Large intestine (tissue), 3 donors: ENCODE measurements around the gene DIS3L2. TPM values are rescaled to one million over a fixed set of nuclear protein-coding genes. Genes with fewer than 3 reads are reported as not detected.

Experiments used
- DNase-seq, 2 donors: peaks; one replicate each; pipeline versions ENCODE4 v3.0.0 to v3.0.0-alpha.2; 2013
- H3K27ac ChIP-seq: one replicate; pipeline ENCODE4 v1.5.1; 2013; ENCODE audit warnings: low read length
- H3K27me3 ChIP-seq: 2 replicates; pipeline ENCODE4 v1.6.1; 2013; ENCODE audit warnings: low read length; ENCODE audit not compliant: control insufficient read depth, insufficient read depth
- H3K36me3 ChIP-seq: 2 replicates; pipeline ENCODE4 v1.6.1; 2013; ENCODE audit warnings: low read length; ENCODE audit not compliant: control insufficient read depth, insufficient read depth
- H3K4me1 ChIP-seq: one replicate; pipeline ENCODE4 v1.6.1; 2013; ENCODE audit warnings: low read length; ENCODE audit not compliant: control insufficient read depth, insufficient read depth
- H3K4me3 ChIP-seq: one replicate; pipeline ENCODE4 v1.5.1; 2013; ENCODE audit warnings: low read length
- H3K9me3 ChIP-seq: one replicate; pipeline ENCODE4 v1.6.1; 2013; ENCODE audit warnings: mild to moderate bottlenecking, low read depth, low read length, moderate library complexity; ENCODE audit not compliant: control insufficient read depth
- WGBS: methylation state at CpG from one replicate; pipeline ENCODE4 v1.1.5; 2013; ENCODE audit warnings: low lambda C conversion rate; ENCODE audit not compliant: insufficient coverage; 5-methylcytosine and 5-hydroxymethylcytosine counted together
- polyA plus RNA-seq: library from polyadenylated mRNA; unstranded; fragments of 120-200 nt; gene quantifications from one replicate; pipeline ENCODE4 v1.2.1, GENCODE V29; 2013

The DIS3L2 gene
- polyA plus RNA-seq, 1 donor = 23.6 TPM

GRCh38 chr2:232225429-232225828 is 263.9 kb downstream of the DIS3L2 start:
- WGBS = no CpG with 5 or more reads among the region's 2 CpGs
- H3K27me3 ChIP-seq = no peaks in the 10 kb centered on the region
- no peaks in the 10 kb centered on the region for H3K36me3 ChIP-seq
- no peaks in the 10 kb centered on the region for H3K9me3 ChIP-seq
- no peak for DNase-seq
- no peaks in the 10 kb centered on the region for H3K4me1 ChIP-seq
- H3K27ac ChIP-seq = no peak overlapping the region
- H3K4me3 ChIP-seq = no peak overlapping the region

DNA sequence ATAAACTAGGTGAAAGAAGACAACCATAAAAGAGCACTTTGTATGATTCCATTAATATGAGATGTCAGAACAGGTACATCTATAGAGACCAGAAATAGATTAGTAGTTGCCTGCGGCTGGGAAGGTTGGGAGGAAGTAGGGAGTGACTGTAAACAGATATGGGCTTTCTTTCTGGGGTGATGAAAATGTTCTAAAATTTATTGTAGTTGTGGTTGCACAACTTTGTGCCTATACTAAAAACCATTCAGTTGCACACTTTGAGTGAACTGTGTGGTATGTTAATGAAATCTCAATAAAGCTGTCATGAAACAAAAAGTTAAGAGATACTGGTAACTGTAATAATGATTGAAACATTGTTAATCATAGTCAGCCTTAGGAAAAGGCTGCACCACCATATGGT is 264.4 kb downstream of the DIS3L2 start:
- WGBS = 67% methylated on average over 1 of the region's 1 CpG
- no peaks in the 10 kb centered on the region for H3K4me1 ChIP-seq
- no peaks in the 10 kb centered on the region for H3K27me3 ChIP-seq
- no peak overlapping the region for H3K4me3 ChIP-seq
- no peak for DNase-seq
- no peaks in the 10 kb centered on the region for H3K36me3 ChIP-seq
- H3K27ac ChIP-seq = no peak overlapping the region
- H3K9me3 ChIP-seq = no peaks in the 10 kb centered on the region

DNA sequence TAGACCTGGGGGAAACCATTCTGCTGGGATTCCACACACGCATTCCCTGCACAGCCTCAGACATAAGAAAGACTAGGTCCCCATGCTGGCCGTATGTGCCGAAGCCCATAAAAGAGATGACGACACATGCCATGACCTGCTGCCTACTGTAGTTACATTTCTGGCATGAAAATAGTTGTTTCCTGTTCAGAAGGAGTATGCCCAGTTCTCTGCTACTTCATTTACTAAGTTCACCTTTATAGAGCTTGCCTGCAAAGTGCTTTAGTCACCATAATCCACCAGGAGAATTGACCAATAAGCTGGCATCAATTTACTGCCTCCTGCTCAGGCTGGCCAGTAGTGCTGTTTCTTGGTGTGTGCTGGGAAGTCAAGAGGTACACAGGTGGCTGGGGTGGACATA is 266.8 kb downstream of the DIS3L2 start:
- Histone ChIP-seq H3K4me1 (no peaks in the 10 kb centered on the region), H3K4me3 (no peak overlapping the region), H3K27ac (no peak overlapping the region), H3K9me3 (no peaks in the 10 kb centered on the region), H3K27me3 (no peaks in the 10 kb centered on the region), H3K36me3 (no peaks in the 10 kb centered on the region)
- no peak for DNase-seq
- WGBS = no CpG with 5 or more reads among the region's 4 CpGs

GRCh38 chr2:232228971-232229894 is 267.7 kb downstream of the DIS3L2 start:
- DNase-seq = no peak
- Histone ChIP-seq H3K4me1 (no peaks in the 10 kb centered on the region), H3K27me3 (no peaks in the 10 kb centered on the region), H3K9me3 (no peaks in the 10 kb centered on the region), H3K36me3 (no peaks in the 10 kb centered on the region), H3K27ac (no peak overlapping the region), H3K4me3 (no peak overlapping the region)
- WGBS = 83% methylated on average over 3 of the region's 7 CpGs

- no peak for DNase-seq
- H3K36me3 ChIP-seq = no peaks in the 10 kb centered on the region
- no peaks in the 10 kb centered on the region for H3K9me3 ChIP-seq
- no peak overlapping the region for H3K27ac ChIP-seq
- H3K27me3 ChIP-seq = no peaks in the 10 kb centered on the region
- H3K4me1 ChIP-seq = no peaks in the 10 kb centered on the region
- no peak overlapping the region for H3K4me3 ChIP-seq
- no CpG with 5 or more reads among the region's 3 CpGs for WGBS
Measured at GRCh38 chr2:232229911-232230310, 268.4 kb downstream of the DIS3L2 start.

DNA sequence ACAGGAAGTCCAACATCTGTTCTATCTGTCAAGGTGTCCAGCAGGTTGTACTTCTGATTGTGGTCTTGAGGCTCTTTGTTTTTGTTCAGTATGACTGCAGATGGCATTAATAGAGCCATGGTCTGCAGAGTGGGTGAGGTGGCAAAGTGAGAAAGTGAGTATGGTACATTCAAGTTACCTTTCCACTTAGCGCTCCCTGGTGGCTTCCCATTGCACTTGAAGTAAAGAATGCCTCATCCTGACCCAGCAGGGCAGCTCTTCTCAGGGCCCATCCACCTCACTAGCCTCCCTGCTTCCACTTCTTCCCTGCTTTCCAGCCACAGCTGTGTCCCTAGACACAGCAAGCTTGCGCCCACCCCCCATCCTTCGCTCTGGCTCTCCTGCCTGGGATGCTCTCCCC is 269.0 kb downstream of the DIS3L2 start:
- no peak overlapping the region for H3K4me3 ChIP-seq
- no peaks in the 10 kb centered on the region for H3K4me1 ChIP-seq
- WGBS = 92% methylated on average over 2 of the region's 3 CpGs
- H3K27ac ChIP-seq = no peak overlapping the region
- no peaks in the 10 kb centered on the region for H3K27me3 ChIP-seq
- no peaks in the 10 kb centered on the region for H3K9me3 ChIP-seq
- DNase-seq = no peak
- H3K36me3 ChIP-seq = no peaks in the 10 kb centered on the region

GRCh38 chr2:232231554-232231953 is 270.0 kb downstream of the DIS3L2 start:
- H3K4me1 ChIP-seq = no peaks in the 10 kb centered on the region
- no peak overlapping the region for H3K27ac ChIP-seq
- no peaks in the 10 kb centered on the region for H3K9me3 ChIP-seq
- no peak overlapping the region for H3K4me3 ChIP-seq
- no peaks in the 10 kb centered on the region for H3K36me3 ChIP-seq
- H3K27me3 ChIP-seq = no peaks in the 10 kb centered on the region
- no peak for DNase-seq
- no CpG with 5 or more reads among the region's 4 CpGs for WGBS

GRCh38 chr2:232232915-232233314 is 271.4 kb downstream of the DIS3L2 start:
- no peak overlapping the region for H3K4me3 ChIP-seq
- no peaks in the 10 kb centered on the region for H3K9me3 ChIP-seq
- H3K4me1 ChIP-seq = no peaks in the 10 kb centered on the region
- WGBS = no CpG with 5 or more reads among the region's 2 CpGs
- H3K27ac ChIP-seq = no peak overlapping the region
- H3K36me3 ChIP-seq = no peaks in the 10 kb centered on the region
- H3K27me3 ChIP-seq = no peaks in the 10 kb centered on the region
- no peak for DNase-seq

- H3K27ac ChIP-seq = no peak overlapping the region
- no peak for DNase-seq
- peaks cover 6% of the 10 kb centered on the region for H3K36me3 ChIP-seq
- no peaks in the 10 kb centered on the region for H3K4me1 ChIP-seq
- H3K9me3 ChIP-seq = no peaks in the 10 kb centered on the region
- H3K4me3 ChIP-seq = no peak overlapping the region
- H3K27me3 ChIP-seq = no peaks in the 10 kb centered on the region
- no CpG with 5 or more reads among the region's 4 CpGs for WGBS
Measured at GRCh38 chr2:232234922-232235615, 273.6 kb downstream of the DIS3L2 start.

GRCh38 chr2:232235716-232236115 is 274.2 kb downstream of the DIS3L2 start:
- H3K27ac ChIP-seq = no peak overlapping the region

More at GRCh38 chr2:232235716-232236115, 274.2 kb downstream of the DIS3L2 start:
- Histone ChIP-seq H3K4me3 (no peak overlapping the region), H3K9me3 (no peaks in the 10 kb centered on the region), H3K27me3 (no peaks in the 10 kb centered on the region), H3K4me1 (no peaks in the 10 kb centered on the region), H3K36me3 (peaks cover 6% of the 10 kb centered on the region)
- WGBS = no CpG with 5 or more reads among the region's 5 CpGs
- no peak for DNase-seq
